ENCODE data around the gene F7.

The F7 gene

DNA sequence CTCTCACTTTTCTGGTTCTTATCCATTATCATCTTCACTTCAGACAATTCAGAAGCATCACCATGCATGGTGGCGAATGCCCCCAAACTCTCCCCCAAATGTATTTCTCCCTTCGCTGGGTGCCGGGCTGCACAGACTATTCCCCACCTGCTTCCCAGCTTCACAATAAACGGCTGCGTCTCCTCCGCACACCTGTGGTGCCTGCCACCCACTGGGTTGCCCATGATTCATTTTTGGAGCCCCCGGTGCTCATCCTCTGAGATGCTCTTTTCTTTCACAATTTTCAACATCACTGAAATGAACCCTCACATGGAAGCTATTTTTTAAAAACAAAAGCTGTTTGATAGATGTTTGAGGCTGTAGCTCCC lies 14.2 kb downstream of the F7 start:
- DNase-seq = no peak

DNA sequence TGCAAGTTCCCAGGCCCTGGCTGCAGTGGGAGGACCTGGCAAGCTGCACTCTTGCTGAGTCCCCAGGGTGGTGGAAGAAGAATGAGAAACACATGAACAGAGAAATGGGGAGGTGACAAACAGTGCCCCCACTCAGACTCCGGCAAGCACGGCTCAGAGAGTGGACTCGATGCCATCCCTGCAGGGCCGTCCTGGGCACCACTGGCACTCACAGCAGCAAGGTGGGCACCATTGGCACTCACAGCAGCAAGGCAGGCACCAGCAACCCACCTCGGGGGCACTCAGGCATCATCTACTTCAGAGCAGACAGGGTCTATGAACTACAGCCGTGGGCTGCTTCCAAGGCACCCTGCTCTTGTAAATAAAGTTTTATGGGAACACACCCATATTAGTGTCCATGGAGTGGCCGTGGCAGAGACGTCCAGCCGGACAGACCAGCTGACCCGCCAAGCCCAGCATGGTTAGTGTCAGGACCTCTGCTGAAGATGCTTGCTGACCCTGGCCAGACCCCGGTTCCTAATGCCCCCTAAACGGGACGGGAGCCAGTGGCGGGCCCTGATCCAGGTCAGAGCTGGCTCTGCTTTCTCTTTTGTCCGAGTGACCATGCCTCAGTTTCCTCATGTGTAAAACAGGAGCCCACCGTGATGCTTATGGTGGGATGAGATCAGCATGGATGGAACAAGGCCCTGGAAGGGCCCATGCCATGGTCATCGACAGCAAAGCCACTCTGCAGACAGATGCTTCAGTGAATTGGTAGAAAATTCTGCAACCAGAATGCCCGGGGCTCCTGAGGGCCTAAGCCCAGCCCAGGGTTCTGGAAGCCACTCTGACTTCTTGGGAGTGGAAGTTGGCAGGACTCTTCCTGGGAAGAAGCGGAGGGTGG lies 14.9 kb downstream of the F7 start:
- DNase-seq = no peak

DNA sequence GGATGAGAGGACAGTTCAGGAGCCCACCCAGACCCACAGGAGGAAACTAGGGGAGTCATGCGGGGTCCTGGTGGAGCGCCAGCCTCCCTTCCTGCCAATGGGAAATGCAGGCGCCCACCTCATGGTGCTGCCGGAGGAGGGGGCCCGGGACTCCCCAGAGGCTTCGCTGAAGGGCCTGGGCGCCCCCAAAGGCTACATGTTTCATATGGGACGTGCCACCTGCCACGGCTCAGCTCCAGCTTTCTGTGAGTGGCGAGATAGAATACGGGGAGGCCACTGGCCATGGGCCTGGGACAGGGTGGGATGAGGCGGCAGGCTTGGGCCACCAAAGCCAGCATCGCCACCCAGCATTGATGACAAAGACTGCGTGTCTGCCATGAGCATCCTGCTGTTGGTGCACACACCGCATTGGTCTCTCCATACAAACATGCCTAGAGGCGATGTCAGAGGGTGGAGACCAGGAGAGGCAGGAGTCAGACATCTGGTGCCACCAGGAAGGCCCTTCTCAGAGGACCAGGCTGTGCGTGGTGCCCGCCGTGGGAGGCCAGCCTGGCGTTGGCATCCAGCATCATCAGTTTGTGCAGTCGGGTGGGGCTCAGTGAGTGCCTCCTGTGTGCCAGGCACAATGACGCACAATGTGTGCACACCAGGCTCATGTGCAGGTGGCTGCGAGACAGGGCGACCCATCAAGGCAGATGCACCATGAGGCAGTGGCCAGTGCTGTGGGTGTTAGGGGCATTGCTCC lies 15.8 kb downstream of the F7 start:
- DNase-seq = no peak

DNA sequence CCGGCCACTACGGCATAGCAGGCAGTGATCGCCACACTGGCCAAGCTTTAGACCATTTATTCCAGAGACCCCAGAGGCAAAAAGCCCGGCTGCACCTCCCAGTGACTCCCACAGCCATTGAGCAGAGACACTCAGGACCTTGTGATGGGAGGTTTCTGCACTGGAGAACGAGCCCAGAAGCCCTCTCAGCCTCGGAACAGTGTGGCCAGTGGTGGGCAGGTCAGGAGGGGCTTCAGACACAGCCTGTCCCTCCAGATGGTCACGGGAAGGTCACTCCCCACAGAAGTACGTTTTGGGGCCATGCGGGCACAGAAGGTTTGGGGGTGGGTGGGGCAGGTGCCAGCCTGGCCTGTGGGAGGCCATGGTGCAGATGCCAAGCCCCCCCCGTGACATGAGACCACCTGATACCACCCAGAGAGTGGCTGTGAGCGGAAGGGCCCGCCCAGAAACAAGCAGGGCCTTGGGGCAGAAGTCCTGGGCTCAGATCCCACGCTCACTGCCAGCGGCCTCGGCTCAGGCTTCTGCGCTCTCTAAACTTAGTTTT lies 16.4 kb downstream of the F7 start:
- DNase-seq = no peak

DNA sequence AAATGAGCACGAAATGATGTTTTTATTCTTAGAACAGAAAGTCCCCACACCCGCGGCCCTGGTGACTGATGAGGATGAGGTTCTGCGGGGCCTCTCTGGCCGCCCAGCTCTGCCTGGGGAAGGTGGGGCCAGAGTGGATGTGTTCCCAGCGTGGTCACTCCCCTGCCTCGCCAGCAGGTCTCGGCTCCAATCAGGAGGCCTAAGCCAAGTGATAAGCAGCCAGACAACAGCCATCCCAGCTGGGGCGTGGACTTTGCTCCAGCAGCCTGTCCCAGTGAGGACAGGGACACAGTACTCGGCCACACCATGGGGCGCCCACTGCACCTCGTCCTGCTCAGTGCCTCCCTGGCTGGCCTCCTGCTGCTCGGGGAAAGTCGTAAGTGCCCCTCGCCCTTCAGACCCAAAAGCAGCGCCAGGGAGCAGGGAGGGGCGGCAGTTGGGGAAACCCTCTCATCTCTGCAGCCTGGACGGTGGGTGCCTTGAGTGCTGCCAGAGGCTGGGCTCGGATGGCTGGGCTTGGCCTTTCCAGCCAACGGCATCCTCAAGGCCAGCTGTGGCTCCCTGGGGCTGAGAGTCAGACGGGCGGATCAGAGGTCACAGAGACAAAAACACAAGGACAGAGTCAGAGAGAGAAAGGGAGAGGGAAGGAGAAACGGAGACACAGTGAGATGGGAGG lies 17.1 kb downstream of the F7 start, which contains the start of gene F10:
F10 (plus strand) TSS at position 250 of the 676 bp plus-strand sequence; CDS start at position 307, 57 bp downstream.
- DNase-seq = no peak

DNA sequence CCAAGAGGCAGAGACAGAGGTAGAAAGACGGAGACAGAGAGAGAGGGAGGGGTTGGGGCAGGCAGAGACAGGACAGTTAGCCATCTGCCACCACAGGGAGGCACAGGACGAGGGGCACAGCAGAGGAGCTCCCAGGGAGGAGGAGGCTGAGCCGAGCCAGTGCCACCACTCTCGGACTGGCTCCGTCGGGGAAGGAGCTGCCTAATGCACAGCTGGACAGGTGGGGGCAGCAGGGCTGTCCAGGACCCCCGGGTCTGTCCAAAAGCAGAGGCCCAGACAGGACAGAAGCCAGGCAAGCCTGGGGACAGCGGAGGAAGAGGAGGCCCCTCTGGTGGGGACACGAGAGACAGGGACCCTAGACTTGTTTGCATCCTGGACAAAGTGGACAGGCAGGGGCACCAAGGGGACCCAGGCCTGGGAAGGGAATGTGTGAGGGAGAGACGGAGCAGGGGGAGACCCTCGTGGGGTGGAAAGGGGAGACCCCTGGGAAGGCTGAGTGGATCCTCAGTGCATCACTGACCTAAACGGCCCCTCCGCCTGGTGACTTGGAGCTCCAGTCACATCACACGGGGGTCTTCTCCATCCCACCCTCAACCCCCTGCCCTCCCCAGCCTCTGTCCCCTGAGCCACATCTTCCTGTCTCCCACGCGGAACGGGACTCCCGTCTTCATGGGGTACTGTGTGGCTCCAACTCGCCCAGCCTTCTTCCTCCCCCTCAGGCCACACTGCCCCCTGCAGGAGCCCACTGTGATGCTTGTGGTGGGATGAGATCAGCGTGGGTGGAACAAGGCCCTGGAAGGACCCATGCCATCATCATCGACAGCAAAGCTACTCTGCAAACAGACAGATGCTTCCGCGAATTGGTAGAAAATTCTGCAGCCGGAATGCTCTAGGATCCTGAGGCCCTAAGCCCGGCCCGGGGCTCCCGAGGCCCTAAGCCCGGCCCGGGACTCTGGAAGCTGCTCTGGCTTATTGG lies 17.9 kb downstream of the F7 start:
- no peak for DNase-seq

DNA sequence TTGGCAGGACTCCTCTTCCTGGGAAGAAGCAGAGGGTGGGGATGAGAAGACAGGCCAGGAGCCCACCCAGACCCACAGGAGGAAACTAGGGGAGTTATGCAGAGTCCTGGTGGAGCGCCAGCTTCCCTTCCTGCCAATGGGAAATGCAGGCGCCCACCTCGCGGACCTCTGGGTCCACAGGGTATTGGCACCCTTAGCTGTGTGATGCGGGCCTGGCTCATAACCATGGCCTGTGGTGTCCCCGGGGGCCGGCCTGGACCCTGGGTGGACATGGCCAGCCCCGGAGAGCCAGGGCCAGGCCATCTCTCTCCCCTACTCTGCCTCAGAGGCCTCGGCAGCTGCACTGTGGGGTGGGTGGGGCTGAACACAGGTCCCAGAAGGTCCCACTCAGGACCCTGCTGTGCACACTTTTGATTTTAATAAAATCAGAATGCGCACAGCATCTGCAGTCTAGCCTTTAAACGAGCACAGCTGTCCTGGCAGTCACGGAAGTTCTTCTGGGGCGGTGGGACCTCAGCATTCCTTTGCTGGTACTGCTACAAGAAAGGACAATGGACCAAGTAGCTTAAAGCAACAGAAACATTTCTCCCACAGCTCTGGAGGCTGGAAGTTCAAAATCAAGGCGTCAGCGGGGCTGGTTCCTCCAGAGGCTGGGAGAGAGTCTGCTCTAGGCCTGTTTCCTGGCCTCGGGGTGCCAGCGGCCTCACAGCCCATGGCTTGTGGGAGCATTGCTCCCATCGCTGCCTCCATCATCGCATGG lies 18.8 kb downstream of the F7 start:
- no peak for DNase-seq

DNA sequence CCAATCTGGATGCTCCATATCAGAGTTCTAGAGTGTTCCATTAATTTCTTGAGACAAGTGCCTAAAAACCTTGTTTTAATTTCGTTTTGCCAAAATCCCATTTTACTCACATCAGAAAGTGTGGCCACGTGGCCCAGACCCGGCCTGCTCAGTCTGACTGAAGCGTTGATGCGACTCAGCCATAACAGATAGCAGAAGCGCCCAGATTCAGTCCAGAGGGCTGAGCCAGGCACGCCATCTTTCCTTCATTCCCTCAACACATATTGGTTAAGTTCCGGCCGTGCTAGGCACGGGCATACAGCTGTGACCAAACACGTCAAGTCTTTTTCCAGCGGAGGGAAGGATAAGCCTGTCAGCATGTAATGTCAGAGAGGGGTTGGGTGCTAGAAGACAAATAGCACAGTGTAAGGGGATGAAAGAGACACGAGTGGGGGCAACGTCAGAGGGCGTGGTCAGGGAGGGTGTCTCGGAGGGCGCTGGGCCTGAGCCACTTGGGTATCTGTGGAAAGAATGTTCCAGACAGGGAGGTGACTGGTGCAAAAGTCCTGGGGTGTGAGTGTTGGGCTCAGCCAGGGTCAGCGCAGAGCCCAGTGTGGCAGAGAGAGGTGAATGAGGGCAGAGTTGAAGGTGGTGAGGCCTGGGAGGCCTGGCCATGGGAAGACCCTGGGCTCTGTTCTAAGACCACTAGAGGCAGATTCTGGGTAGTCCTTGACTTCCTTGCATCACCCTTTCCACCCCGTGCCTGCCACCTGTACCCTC lies 20.1 kb downstream of the F7 start:
- DNase-seq = no peak

DNA sequence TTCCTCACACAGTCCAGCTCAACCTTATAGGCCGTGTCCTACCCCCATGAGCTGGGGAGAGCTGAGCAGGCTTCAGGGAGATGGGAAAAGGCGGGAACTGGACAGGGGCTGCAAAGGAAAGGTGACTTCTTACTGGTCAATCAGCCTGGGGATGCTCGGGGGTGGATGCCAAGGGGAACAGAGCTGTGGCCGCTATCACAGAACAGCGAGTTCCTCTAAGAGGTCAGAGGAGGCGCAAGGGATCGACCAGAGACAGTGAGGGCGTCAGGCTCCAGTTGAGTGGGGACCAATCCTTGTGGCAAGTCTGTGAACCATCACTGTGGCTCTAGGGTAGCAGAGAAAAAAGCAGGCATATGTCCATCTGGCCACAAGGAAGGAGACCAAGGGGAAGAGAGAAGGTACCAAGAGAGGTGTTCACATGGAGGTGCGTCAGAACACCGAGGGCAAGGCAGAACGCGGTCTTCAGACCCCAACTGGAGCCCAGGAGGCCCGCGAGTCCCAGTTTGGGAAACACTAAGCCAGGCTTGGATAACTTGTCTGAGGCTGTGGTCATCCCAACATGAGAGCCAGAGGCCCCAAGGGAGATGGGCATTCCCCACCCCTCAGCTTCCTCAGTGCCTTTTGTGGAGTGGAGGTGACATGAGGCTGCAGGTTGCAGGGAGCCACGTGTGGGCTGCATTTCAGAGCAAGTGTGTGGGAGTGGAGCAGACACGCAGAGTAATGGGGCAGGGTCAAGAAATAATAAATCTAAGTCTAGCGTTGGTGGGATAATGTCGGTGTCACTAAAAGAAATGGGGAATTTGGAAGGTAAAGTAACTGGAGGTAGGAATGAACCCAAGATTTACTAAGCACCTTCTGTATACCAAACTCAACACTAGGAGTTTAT lies 20.9 kb downstream of the F7 start:
- DNase-seq = no peak

DNA sequence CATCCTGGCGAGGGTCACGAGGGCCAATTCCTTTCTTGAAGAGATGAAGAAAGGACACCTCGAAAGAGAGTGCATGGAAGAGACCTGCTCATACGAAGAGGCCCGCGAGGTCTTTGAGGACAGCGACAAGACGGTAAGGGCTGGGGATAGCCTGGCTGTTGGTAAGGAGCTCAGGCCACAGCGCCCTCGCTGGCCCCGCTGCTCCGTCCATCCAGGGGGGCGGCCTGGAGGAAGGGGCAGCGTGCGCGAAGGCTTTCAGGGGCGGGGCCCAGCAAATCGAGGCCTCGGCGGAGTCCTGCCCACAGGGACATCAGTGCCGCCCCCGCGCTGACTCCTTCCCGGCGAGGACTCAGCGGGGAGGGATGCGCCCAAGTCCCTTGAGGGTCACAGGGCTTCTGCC lies 23.9 kb downstream of the F7 start:
- no peak for DNase-seq

DNA sequence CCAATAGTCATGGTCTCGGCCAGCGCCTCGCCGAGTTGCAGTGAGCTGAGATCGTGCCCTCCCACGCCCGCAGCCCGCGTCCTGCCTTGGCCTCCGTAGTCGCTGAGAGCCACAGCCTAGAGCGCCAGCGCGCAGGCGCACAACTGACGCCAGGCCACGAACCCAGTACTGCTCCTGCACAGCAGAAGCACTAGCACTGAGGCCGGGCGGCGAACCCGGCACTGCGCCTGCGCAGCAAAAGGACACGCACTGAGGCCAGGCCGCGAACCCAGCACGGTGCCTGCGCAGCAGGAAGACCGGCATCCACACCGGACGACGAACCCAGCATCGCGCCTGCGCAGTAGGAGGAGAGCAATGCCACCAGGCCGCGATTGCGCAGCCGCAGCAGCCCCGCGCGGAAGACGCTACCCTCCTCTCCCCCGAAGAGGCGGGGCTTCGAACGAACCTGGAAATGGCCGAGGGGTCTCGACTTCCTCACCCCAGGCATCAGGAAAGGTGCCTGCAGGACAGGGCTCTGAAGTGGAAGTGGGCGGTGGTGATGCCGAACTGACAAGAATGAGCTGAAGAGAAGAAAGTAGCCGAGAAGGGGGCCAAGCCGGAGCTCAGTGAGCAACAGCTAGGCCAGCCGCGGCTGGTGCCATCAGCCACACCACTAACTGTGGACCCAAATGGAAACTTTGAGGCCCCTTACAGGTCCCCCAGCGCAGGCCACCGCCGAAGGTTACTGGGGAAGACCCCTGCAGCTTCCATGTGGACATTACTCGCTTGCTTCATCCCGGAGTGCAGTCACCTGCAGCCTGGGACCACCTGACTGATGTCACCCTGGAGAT lies 24.5 kb downstream of the F7 start:
- DNase-seq = no peak

DNA sequence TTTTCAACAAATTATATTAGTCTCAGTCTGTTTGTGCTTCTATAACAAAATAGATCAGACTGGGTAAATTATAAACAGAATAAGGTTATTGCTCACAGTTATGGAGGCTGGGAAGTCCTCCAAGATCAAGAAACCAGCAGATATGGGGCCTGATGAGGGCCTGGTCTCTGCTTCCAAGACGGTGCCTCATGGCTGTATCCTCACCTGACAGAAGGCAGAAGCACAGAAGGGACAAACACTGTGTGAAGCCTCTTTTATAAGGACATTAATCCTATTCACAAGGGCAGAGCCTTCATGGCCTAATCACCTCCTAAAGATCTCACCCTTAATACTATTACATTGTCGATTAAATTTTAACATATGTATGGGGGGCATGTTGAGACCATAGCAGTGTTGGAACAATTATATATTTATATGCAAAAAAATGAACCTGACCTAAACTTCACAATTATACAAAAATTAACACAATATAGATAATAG lies 29.7 kb downstream of the F7 start:
- no peak for DNase-seq

DNA sequence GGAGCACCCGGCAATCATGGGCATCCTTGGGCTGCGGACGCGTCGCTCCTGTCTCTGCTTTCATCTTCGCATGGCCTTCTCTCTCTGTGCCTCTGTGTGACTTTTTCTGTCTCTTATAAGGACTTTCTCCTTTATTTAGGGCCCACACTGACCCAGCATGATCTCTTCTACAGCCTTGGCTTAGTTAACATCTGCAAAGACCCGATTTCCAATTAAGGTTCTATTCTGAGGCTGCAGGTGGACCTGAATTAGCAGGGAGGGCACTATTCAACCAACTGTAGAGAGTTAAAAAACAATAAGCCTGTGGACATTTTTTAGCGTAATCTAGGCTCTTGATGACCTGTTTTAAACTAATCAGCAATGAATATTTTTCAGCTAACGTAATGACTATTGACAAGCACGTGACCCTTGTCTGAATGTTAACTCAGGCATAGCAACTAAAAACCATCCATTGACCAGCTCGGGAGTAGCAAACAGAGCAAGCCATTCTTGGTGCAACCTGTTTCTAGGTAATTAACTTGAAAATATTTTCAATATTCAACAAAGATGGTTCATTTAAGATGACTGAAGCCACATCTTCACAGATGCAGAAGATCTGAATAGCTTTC lies 32.2 kb downstream of the F7 start:
- no peak for DNase-seq

DNA sequence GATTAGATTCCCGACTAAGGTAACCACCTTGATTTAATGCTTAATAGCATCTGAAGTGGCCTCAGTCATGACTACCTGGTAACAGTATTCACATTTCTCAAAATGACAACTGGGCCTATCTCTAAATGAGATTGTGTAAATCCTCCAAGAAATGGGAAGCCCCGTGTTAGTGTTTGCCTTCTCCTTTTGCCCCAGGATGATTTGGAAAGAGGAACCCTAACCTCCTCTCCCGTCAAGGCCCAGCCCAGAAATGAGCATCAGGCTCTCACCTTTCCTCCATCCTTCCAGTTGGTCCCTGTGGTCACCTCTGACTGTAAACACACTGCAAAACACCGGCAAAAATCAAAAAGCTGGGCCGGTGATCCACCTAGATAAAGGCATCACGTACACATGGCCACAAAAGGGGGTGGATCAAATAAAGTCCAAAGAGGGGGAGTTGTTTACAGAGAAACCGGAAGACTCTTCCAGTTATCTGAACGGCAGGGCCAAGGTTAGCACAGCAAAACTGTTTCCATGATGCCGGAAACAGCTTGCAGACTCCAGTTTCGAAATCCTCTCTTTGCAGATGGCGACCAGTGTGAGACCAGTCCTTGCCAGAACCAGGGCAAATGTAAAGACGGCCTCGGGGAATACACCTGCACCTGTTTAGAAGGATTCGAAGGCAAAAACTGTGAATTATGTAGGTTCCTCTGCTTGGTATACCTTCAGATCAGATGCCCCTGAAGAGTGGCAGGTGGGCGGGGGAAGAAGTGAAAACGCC lies 33.4 kb downstream of the F7 start:
- no peak for DNase-seq

DNA sequence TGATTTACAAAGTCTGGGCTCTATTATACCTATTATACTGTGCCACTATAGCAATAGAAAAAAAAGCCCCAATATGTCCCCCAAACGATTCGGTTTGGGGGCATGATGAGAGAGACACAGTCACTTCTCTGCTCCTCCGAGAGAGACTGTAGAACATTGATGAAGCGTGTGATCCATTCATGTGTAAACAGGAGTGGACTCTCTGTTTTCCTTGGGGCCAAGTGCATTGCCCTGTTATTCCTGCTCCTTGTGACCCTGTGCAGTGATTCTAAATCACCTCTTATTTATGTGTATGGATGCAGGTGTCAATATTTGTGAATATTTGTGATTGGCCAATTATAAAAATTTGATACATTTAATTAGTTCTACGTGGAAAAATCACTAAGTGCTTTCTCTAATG lies 34.0 kb downstream of the F7 start:
- DNase-seq = no peak

DNA sequence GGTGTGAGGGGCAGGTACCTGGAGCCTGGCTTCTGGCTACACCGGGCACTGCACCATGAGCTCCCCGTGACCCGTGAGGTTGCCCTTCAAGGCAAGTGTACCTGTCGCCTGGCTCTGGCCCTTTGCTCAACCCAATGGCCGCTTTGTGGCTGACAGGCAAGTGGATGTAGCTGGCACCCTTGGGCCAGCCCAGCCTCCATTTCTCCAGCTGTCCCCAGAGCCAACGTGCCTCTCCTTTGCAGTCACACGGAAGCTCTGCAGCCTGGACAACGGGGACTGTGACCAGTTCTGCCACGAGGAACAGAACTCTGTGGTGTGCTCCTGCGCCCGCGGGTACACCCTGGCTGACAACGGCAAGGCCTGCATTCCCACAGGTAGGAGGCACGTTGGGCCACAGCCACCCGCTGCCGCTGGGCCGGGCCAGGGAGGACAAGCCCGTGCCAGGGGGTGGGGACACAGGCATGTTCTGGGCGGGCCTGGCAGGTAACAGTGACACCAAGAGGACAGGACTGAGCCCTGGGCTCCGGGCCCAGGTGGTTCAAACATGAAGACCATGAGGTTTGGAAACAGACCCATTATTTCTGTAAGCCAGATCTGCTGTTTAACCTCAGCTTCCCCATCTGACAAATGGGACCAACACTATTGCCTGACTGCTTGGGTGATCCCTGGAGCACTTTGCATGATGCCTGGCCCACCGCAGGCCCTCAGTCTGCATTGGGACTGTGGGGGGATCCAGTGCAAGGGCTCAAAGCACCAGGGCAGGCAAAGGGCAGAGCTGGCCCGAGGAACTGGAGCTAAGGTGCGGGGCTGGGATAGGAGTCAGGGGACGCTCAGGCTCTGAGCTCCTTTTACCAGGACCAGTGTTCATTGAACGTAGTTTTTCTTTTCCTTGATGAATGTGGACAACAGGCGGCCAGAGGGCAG lies 35.3 kb downstream of the F7 start:
- DNase-seq = no peak
